ENCODE measurements around the gene CCP110. TPM values are rescaled to one million over a fixed set of nuclear protein-coding genes. Genes with fewer than 3 reads are reported as not detected.

CCP110 gene
- total and polyA plus RNA-seq, 2 of the 13 experiments (the other 11 are each of a cell fraction or from before 2014, with no cell fraction given) = 10.0 to 11.1 TPM

- TF ChIP-seq, protein P1, sequence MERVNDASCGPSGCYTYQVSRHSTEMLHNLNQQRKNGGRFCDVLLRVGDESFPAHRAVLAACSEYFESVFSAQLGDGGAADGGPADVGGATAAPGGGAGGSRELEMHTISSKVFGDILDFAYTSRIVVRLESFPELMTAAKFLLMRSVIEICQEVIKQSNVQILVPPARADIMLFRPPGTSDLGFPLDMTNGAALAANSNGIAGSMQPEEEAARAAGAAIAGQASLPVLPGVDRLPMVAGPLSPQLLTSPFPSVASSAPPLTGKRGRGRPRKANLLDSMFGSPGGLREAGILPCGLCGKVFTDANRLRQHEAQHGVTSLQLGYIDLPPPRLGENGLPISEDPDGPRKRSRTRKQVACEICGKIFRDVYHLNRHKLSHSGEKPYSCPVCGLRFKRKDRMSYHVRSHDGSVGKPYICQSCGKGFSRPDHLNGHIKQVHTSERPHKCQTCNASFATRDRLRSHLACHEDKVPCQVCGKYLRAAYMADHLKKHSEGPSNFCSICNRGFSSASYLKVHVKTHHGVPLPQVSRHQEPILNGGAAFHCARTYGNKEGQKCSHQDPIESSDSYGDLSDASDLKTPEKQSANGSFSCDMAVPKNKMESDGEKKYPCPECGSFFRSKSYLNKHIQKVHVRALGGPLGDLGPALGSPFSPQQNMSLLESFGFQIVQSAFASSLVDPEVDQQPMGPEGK (CRISPR knock-in tag; IDR thresholded peaks at IDR 0.05) = 0 out of 2 replicates have a peak, but pooled peaks have one; percentile 18
- TF ChIP-seq ZNF746 (CRISPR knock-in tag; IDR thresholded peaks at IDR 0.05) (no peak), MEF2D (CRISPR knock-in tag; IDR thresholded peaks at IDR 0.05) (peak; percentile 92), ZNF557 (CRISPR knock-in tag; IDR thresholded peaks at IDR 0.05) (no peak), GTF2F1 (IDR thresholded peaks at IDR 0.05; ENCODE audit: low read length) (no peak), ZNF549 (CRISPR knock-in tag; IDR thresholded peaks at IDR 0.05) (no peak), STAT5B (CRISPR knock-in tag; IDR thresholded peaks at IDR 0.05) (no peak), KDM6A (CRISPR knock-in tag; IDR thresholded peaks at IDR 0.05; ENCODE audit: low read depth) (peak; percentile 98), U2AF1 (optimal IDR thresholded peaks at IDR 0.05; ENCODE audit: low read depth, low read length) (no peak), PHF21A (CRISPR knock-in tag; IDR thresholded peaks at IDR 0.05) (peak; percentile 86), THAP8 (CRISPR knock-in tag; IDR thresholded peaks at IDR 0.05; ENCODE audit: borderline replicate concordance) (no peak), ELK4 (CRISPR knock-in tag; IDR thresholded peaks at IDR 0.05; ENCODE audit: borderline replicate concordance) (no peak), ZNF605 (CRISPR knock-in tag; IDR thresholded peaks at IDR 0.05) (no peak), MIXL1 (CRISPR knock-in tag; IDR thresholded peaks at IDR 0.05) (peak; percentile 99), ZFYVE20 (CRISPR knock-in tag; IDR thresholded peaks at IDR 0.05; ENCODE audit: borderline replicate concordance, low read depth) (no peak), SIN3A (IDR thresholded peaks at IDR 0.05; ENCODE audit: borderline replicate concordance, low read depth, low read length) (no peak), ZNF33B (CRISPR knock-in tag; IDR thresholded peaks at IDR 0.05) (no peak), ZNF136 (CRISPR knock-in tag; IDR thresholded peaks at IDR 0.05; ENCODE audit: low read depth) (peak; percentile 75; the same call in 1 of the 2 replicates), NFKBIZ (CRISPR knock-in tag; IDR thresholded peaks at IDR 0.05) (peak; percentile 96), ARNTL (CRISPR knock-in tag; IDR thresholded peaks at IDR 0.05) (no peak), ZBTB7B (CRISPR knock-in tag; IDR thresholded peaks at IDR 0.05) (no peak)
- TF ChIP-seq, protein P2, sequence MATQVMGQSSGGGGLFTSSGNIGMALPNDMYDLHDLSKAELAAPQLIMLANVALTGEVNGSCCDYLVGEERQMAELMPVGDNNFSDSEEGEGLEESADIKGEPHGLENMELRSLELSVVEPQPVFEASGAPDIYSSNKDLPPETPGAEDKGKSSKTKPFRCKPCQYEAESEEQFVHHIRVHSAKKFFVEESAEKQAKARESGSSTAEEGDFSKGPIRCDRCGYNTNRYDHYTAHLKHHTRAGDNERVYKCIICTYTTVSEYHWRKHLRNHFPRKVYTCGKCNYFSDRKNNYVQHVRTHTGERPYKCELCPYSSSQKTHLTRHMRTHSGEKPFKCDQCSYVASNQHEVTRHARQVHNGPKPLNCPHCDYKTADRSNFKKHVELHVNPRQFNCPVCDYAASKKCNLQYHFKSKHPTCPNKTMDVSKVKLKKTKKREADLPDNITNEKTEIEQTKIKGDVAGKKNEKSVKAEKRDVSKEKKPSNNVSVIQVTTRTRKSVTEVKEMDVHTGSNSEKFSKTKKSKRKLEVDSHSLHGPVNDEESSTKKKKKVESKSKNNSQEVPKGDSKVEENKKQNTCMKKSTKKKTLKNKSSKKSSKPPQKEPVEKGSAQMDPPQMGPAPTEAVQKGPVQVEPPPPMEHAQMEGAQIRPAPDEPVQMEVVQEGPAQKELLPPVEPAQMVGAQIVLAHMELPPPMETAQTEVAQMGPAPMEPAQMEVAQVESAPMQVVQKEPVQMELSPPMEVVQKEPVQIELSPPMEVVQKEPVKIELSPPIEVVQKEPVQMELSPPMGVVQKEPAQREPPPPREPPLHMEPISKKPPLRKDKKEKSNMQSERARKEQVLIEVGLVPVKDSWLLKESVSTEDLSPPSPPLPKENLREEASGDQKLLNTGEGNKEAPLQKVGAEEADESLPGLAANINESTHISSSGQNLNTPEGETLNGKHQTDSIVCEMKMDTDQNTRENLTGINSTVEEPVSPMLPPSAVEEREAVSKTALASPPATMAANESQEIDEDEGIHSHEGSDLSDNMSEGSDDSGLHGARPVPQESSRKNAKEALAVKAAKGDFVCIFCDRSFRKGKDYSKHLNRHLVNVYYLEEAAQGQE (IDR thresholded peaks at IDR 0.05; ENCODE audit: borderline replicate concordance in 1 of 2, low read depth in 1 of 2, low read length in 2 of 2) = no peak
Measured at GRCh38 chr16:19542138-19542821, 18.5 kb downstream of the CCP110 start (continued).
